Activated T-cell treated with anti-CD3 and anti-CD28 coated beads, Interleukin-2, amount 50 U/mL, for 4 hours (primary cell): ENCODE results near the gene GMPR2. TPM values are rescaled to one million over a fixed set of nuclear protein-coding genes. Genes with fewer than 3 reads are reported as not detected.

Experiments
- ATAC-seq, 2 donors: fragments of 200-7000 bp; cut with Tn5 transposase; one replicate each; pipeline ENCODE4 v1.10.0; 2021
- DNase-seq: peaks from one replicate; pipeline ENCODE4 v3.0.0-alpha.2; 2020
- H3K27me3 Mint-ChIP-seq: one replicate; pipeline ENCODE4 v1.8.0; 2021; ENCODE audit warnings: low read depth, mixed read lengths
- H3K36me3 Mint-ChIP-seq: one replicate; pipeline ENCODE4 v1.8.0; 2022; ENCODE audit warnings: mixed read lengths; ENCODE audit not compliant: insufficient read depth
- H3K4me1 Mint-ChIP-seq: one replicate; pipeline ENCODE4 v1.8.0; 2021; ENCODE audit warnings: low read depth, mixed read lengths
- H3K4me3 Mint-ChIP-seq: one replicate; pipeline ENCODE4 v1.8.0; 2021; ENCODE audit warnings: mild to moderate bottlenecking, moderate library complexity, mixed read lengths
- H3K9me3 Mint-ChIP-seq: one replicate; pipeline ENCODE4 v1.8.0; 2021; ENCODE audit warnings: mixed read lengths
- total RNA-seq, 3 donors: library from RNA; stranded (reverse); gene quantifications; one replicate each; pipeline ENCODE4 v1.2.1, GENCODE V29; 2021

Gene GMPR2
- 10 to 100 TPM; 29.6 to 30.8 (median 29.7) TPM for total RNA-seq

- no peak for DNase-seq
- H3K9me3 Mint-ChIP-seq: no peaks in the 10 kb centered on the region
- no peaks in the 10 kb centered on the region for H3K27me3 Mint-ChIP-seq
Measured at GRCh38 chr14:24232645-24233537, at the start of gene GMPR2. Gene GMPR2, plus strand, starts transcription at chr14:24232929. Its CDS starts 325 bp downstream, at chr14:24233254.

GRCh38 chr14:24183014-24183481 is 49.7 kb upstream of the GMPR2 start:
- H3K36me3 Mint-ChIP-seq: peaks cover 38% of the 10 kb centered on the region
- H3K4me3 Mint-ChIP-seq: no peak overlapping the region

More at GRCh38 chr14:24232645-24233537, at the start of gene GMPR2:
- Mint-ChIP-seq H3K4me1 (peaks cover 48% of the 10 kb centered on the region), H3K36me3 (peaks cover 31% of the 10 kb centered on the region), H3K4me3 (peak within 1 kb of the TSS; percentile 93)
- ATAC-seq: peak; percentile 44

GRCh38 chr14:24184104-24184970 is 48.4 kb upstream of the GMPR2 start:
- Mint-ChIP-seq H3K9me3 (no peaks in the 10 kb centered on the region), H3K27me3 (no peaks in the 10 kb centered on the region), H3K36me3 (peaks cover 38% of the 10 kb centered on the region), H3K4me1 (peaks cover 22% of the 10 kb centered on the region), H3K4me3 (no peak overlapping the region)
- DNase-seq (no peak), ATAC-seq (no peak)

More at GRCh38 chr14:24183014-24183481, 49.7 kb upstream of the GMPR2 start:
- DNase-seq (no peak), ATAC-seq (no peak)
- Mint-ChIP-seq H3K4me1 (peaks cover 12% of the 10 kb centered on the region), H3K9me3 (no peaks in the 10 kb centered on the region), H3K27me3 (no peaks in the 10 kb centered on the region)

GRCh38 chr14:24185026-24185425 is 47.7 kb upstream of the GMPR2 start:
- H3K9me3 Mint-ChIP-seq: no peaks in the 10 kb centered on the region
- no peak overlapping the region for H3K4me3 Mint-ChIP-seq
- H3K36me3 Mint-ChIP-seq: peaks cover 37% of the 10 kb centered on the region
- H3K4me1 Mint-ChIP-seq: peaks cover 25% of the 10 kb centered on the region
- ATAC-seq (no peak), DNase-seq (no peak)
- no peaks in the 10 kb centered on the region for H3K27me3 Mint-ChIP-seq

- no peaks in the 10 kb centered on the region for H3K27me3 Mint-ChIP-seq
- H3K36me3 Mint-ChIP-seq: peaks cover 36% of the 10 kb centered on the region
- H3K4me3 Mint-ChIP-seq: no peak overlapping the region
- H3K4me1 Mint-ChIP-seq: peaks cover 26% of the 10 kb centered on the region
- H3K9me3 Mint-ChIP-seq: no peaks in the 10 kb centered on the region
- ATAC-seq (no peak), DNase-seq (no peak)
Measured at GRCh38 chr14:24185741-24186140, 47.0 kb upstream of the GMPR2 start.

GRCh38 chr14:24186831-24187538 is 45.7 kb upstream of the GMPR2 start:
- Mint-ChIP-seq H3K4me3 (peak overlapping the region; percentile 94), H3K36me3 (peaks cover 35% of the 10 kb centered on the region), H3K27me3 (no peaks in the 10 kb centered on the region), H3K4me1 (peaks cover 29% of the 10 kb centered on the region), H3K9me3 (no peaks in the 10 kb centered on the region)
- ATAC-seq (no peak), DNase-seq (no peak)

- Mint-ChIP-seq H3K4me3 (peak overlapping the region; percentile 94), H3K36me3 (peaks cover 36% of the 10 kb centered on the region), H3K4me1 (peaks cover 34% of the 10 kb centered on the region), H3K9me3 (no peaks in the 10 kb centered on the region), H3K27me3 (no peaks in the 10 kb centered on the region)
- ATAC-seq (no peak), DNase-seq (no peak)
Measured at GRCh38 chr14:24187539-24187915, 45.2 kb upstream of the GMPR2 start.

- Mint-ChIP-seq H3K9me3 (no peaks in the 10 kb centered on the region), H3K27me3 (no peaks in the 10 kb centered on the region), H3K4me3 (peak within 1 kb of the TSS; percentile 94), H3K36me3 (peaks cover 34% of the 10 kb centered on the region), H3K4me1 (peaks cover 40% of the 10 kb centered on the region)
- ATAC-seq (peak; percentile 93 to 94), DNase-seq (peak; percentile 94)
Measured at GRCh38 chr14:24188251-24189058, 44.3 kb upstream of the GMPR2 start, which contains the start of gene IPO4. Gene IPO4, minus strand, starts transcription at chr14:24188816. Its CDS starts 29 bp downstream, at chr14:24188787.

- no peaks in the 10 kb centered on the region for H3K27me3 Mint-ChIP-seq
- ATAC-seq (no peak), DNase-seq (no peak)
- H3K9me3 Mint-ChIP-seq: no peaks in the 10 kb centered on the region
- peaks cover 42% of the 10 kb centered on the region for H3K4me1 Mint-ChIP-seq
- H3K36me3 Mint-ChIP-seq: peaks cover 32% of the 10 kb centered on the region
- H3K4me3 Mint-ChIP-seq: peak overlapping the region; percentile 94
Measured at GRCh38 chr14:24189059-24189375, 43.7 kb upstream of the GMPR2 start.

GRCh38 chr14:24189460-24189859 is 43.3 kb upstream of the GMPR2 start:
- DNase-seq (no peak), ATAC-seq (no peak)
- Mint-ChIP-seq H3K36me3 (peaks cover 32% of the 10 kb centered on the region), H3K9me3 (no peaks in the 10 kb centered on the region), H3K27me3 (no peaks in the 10 kb centered on the region), H3K4me3 (no peak overlapping the region), H3K4me1 (peaks cover 46% of the 10 kb centered on the region)

GRCh38 chr14:24190416-24190815 is 42.3 kb upstream of the GMPR2 start:
- H3K36me3 Mint-ChIP-seq: peaks cover 29% of the 10 kb centered on the region
- DNase-seq: no peak
- no peak overlapping the region for H3K4me3 Mint-ChIP-seq
- no peaks in the 10 kb centered on the region for H3K9me3 Mint-ChIP-seq
- no peaks in the 10 kb centered on the region for H3K27me3 Mint-ChIP-seq
- H3K4me1 Mint-ChIP-seq: peaks cover 51% of the 10 kb centered on the region
- ATAC-seq: no peak

GRCh38 chr14:24192933-24193332 is 39.8 kb upstream of the GMPR2 start:
- Mint-ChIP-seq H3K27me3 (no peaks in the 10 kb centered on the region), H3K4me1 (peaks cover 51% of the 10 kb centered on the region), H3K36me3 (peaks cover 20% of the 10 kb centered on the region), H3K9me3 (no peaks in the 10 kb centered on the region), H3K4me3 (no peak overlapping the region)
- no peak for ATAC-seq
- no peak for DNase-seq

- Mint-ChIP-seq H3K27me3 (no peaks in the 10 kb centered on the region), H3K4me3 (peak overlapping the region; percentile 97), H3K36me3 (peaks cover 24% of the 10 kb centered on the region), H3K4me1 (peaks cover 50% of the 10 kb centered on the region), H3K9me3 (no peaks in the 10 kb centered on the region)
- no peak for DNase-seq
- ATAC-seq: no peak
Measured at GRCh38 chr14:24194186-24194872, 38.4 kb upstream of the GMPR2 start.
